Measurements from ENCODE around the gene ENTPD6. TPM values are rescaled to one million over a fixed set of nuclear protein-coding genes. Genes with fewer than 3 reads are reported as not detected.

ENTPD6 gene
- total and polyA plus RNA-seq, 9 donors: 34.9 to 73.8 (median 47.1) TPM

DNA sequence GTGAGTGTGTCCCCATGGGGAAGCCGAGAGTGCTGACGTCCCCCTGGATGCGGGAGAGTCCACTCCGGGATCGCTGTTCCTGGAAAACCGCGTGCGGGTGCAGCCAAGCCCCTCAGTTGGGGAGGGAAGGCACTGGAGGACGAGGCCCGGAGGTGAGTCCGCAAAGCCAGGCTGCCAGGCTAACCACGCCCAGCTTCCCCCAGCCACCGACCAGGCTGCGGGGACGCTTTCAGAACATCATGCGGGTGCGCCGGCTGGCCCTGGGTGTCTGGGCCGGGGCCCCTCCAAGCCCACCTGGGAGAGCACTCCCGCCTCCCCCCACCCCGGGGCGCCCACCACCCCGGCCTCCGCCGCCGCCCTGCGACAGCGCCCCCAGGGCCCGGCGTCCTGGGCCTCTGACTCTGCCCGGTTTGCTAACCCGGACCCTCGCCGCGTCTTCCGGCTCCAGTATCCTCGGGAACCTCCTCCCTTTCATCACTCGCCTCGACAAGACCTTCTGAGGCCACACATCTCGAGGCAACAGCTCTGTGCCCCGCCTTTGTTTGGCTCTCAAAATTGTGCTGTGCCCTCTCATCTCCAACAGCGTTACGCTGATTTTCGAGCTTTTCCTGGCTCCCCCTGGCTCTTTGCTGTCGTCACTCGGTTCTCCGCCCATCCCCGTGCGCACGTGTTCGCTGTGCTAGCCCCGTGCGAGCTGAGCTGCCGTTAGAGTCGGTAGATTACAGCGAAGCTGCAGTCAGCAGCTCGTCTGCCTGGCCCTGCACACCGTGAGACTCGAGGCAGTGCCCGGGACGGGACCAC is 47.1 kb upstream of the ENTPD6 start:
- peak; percentile 76 to 83 (median 81) for DNase-seq
- Histone ChIP-seq H3K27me3 (no peaks in the 10 kb centered on the region), H3K9me3 (no peaks in the 10 kb centered on the region), H3K27ac (no peak overlapping the region), H3K4me3 (peak overlapping the region; percentile 12), H3K4me1 (ENCODE audit: insufficient read depth) (no peaks in the 10 kb centered on the region), H3K36me3 (no peaks in the 10 kb centered on the region)
- WGBS, 3 donors: 3 to 5% (median 4%) methylated on average over 56 to 61 of the region's 61 CpGs
- TF ChIP-seq, protein P1, sequence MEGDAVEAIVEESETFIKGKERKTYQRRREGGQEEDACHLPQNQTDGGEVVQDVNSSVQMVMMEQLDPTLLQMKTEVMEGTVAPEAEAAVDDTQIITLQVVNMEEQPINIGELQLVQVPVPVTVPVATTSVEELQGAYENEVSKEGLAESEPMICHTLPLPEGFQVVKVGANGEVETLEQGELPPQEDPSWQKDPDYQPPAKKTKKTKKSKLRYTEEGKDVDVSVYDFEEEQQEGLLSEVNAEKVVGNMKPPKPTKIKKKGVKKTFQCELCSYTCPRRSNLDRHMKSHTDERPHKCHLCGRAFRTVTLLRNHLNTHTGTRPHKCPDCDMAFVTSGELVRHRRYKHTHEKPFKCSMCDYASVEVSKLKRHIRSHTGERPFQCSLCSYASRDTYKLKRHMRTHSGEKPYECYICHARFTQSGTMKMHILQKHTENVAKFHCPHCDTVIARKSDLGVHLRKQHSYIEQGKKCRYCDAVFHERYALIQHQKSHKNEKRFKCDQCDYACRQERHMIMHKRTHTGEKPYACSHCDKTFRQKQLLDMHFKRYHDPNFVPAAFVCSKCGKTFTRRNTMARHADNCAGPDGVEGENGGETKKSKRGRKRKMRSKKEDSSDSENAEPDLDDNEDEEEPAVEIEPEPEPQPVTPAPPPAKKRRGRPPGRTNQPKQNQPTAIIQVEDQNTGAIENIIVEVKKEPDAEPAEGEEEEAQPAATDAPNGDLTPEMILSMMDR (IDR thresholded peaks at IDR 0.05): no peak
- TF ChIP-seq EP300 (IDR thresholded peaks at IDR 0.05): no peak
- no peak for TF ChIP-seq POLR2A (IDR thresholded peaks at IDR 0.05)
- intact Hi-C loops (cut with DNase I): no loop called here

DNA sequence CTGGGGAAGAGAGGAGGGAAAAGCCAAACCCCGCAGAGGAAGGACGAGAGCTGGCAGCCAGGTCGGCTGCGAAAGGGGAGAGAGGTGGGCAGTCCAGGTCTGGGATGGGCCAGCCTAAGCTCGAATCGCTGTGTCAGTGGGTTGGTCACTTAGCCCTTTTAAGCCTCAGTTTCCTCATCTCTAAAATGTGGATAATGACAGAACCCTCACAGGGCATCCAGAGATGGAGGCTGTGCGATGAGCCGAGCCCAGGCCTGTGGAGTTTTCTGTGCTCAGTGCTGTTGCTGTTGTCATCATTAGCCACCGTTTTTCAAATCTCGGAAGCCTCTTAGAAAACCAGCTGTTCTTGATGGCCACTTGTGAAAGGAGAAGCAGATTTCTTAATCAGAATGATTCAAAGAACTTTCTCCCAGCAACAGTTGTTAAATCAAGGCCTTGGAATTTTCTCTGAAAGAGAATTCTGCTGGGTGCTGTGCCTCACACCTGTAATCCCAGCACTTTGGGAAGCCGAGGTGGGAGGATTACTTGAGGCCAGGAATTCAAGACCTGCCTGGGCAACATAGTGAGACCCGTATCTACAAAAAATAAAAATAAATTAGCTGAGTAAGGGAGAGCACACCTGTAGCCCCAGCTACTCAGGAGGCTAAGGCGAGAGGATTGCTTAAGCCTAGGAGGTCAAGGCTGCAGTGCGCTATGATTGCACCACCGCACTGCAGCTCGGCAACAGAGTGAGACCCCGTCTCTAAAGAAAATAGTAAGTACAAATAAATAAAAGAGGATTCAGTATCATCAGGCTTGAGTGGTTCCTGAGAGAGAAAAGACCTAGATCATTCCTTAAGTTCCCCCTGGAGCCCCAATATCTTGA is 46.3 kb upstream of the ENTPD6 start:
- Histone ChIP-seq H3K4me3 (no peak overlapping the region), H3K4me1 (ENCODE audit: insufficient read depth) (no peaks in the 10 kb centered on the region), H3K9me3 (no peaks in the 10 kb centered on the region), H3K27ac (no peak overlapping the region), H3K36me3 (no peaks in the 10 kb centered on the region), H3K27me3 (no peaks in the 10 kb centered on the region)
- no peak for TF ChIP-seq EP300 (IDR thresholded peaks at IDR 0.05)
- TF ChIP-seq, protein P1 (IDR thresholded peaks at IDR 0.05): no peak
- no peak for DNase-seq
- 65 to 69% (median 66%) methylated on average over 17 of the region's 17 CpGs for WGBS, 3 donors
- intact Hi-C loops (cut with DNase I): no loop called here

DNA sequence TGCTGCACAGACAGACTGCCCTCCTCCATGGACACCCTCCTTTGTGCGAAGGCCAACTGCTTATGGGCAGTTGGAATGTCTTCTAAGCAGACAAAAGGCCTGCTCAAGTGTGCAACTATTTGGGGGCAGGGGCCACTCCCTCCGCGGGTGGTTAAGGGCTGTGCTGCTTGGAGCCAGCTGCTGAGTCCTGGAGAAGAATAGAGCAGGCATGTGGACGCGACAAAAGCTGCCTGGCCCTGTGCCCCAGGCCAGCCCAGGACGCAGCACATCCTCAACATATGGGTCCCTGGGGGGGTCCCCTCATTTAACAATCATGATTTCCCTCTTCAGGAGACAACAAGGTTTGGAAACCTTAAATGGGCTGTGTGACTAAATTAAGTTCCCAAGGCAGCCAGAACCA is 45.5 kb upstream of the ENTPD6 start:
- Histone ChIP-seq H3K4me1 (ENCODE audit: insufficient read depth) (no peaks in the 10 kb centered on the region), H3K36me3 (no peaks in the 10 kb centered on the region), H3K27me3 (no peaks in the 10 kb centered on the region), H3K27ac (no peak overlapping the region), H3K9me3 (no peaks in the 10 kb centered on the region), H3K4me3 (no peak overlapping the region)
- 79 to 86% (median 81%) methylated on average over 6 of the region's 6 CpGs for WGBS, 3 donors
- TF ChIP-seq, protein P1 (IDR thresholded peaks at IDR 0.05): no peak
- no peak for TF ChIP-seq EP300 (IDR thresholded peaks at IDR 0.05)
- no peak for TF ChIP-seq POLR2A (IDR thresholded peaks at IDR 0.05)
- intact Hi-C loops (cut with DNase I): no loop called here
- no peak for DNase-seq

DNA sequence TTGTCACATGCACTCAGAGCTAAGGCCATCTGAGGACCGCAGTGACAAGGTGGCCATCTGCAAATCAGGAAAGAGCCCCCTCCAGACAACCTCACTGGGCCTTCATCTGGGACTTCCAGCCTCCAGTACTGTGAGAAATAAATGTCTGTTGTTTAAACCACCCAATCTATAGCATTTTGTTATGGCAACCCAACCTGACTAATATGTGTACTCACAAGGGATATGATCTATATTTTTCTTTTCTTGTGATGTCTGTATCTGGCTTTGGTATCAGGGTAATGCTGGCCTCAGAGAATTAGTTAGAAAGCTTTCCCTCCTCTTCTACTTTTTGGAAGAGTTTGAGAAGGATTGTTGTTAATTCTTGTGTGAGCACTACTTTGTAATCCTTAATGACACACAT is 37.5 kb upstream of the ENTPD6 start:
- Histone ChIP-seq H3K27ac (no peak overlapping the region), H3K4me1 (ENCODE audit: insufficient read depth) (no peaks in the 10 kb centered on the region), H3K4me3 (no peak overlapping the region), H3K36me3 (no peaks in the 10 kb centered on the region), H3K9me3 (no peaks in the 10 kb centered on the region), H3K27me3 (no peaks in the 10 kb centered on the region)
- WGBS, 3 donors: 52 to 88% (median 87%) methylated on average over 1 of the region's 1 CpG
- DNase-seq: no peak
- TF ChIP-seq, protein P1 (IDR thresholded peaks at IDR 0.05): no peak
- TF ChIP-seq EP300 (IDR thresholded peaks at IDR 0.05) (no peak), POLR2A (IDR thresholded peaks at IDR 0.05) (no peak)
- intact Hi-C loops (cut with DNase I): no loop called here

All from ovary (tissue), 9 donors.